Astrocyte of the hippocampus (primary cell): ENCODE measurements around the gene C12orf60.

Experiments
- DNase-seq: peaks from one replicate; pipeline ENCODE4 v3.0.0; 2011; ENCODE audit warnings: low read depth, low spot score

C12orf60 gene

GRCh38 chr12:14834509-14834908 is 31.0 kb downstream of the C12orf60 start:
- no peak for DNase-seq

- peak; percentile 84 for DNase-seq
These were observed 33.1 kb downstream of the C12orf60 start for GRCh38 chr12:14836336-14837210.

GRCh38 chr12:14839262-14839661 is 35.8 kb downstream of the C12orf60 start:
- DNase-seq: no peak

GRCh38 chr12:14840616-14841015 is 37.1 kb downstream of the C12orf60 start:
- no peak for DNase-seq

- peak; percentile 87 for DNase-seq
These were observed 38.3 kb downstream of the C12orf60 start for GRCh38 chr12:14841761-14842160.

- DNase-seq: no peak
These were observed 38.8 kb downstream of the C12orf60 start for GRCh38 chr12:14842315-14842714.

GRCh38 chr12:14843425-14843887 is 40.0 kb downstream of the C12orf60 start, which contains the start of gene ART4:
TSS of gene ART4 (minus strand) at chr12:14843526. CDS start at chr12:14843113, 413 bp downstream.
- no peak for DNase-seq

GRCh38 chr12:14844401-14844800 is 40.9 kb downstream of the C12orf60 start:
- DNase-seq: no peak

- peak; percentile 78 for DNase-seq
These were observed 41.9 kb downstream of the C12orf60 start for GRCh38 chr12:14845350-14845750.

- no peak for DNase-seq
These were observed 42.6 kb downstream of the C12orf60 start for GRCh38 chr12:14846042-14846587.

GRCh38 chr12:14846876-14847580 is 43.6 kb downstream of the C12orf60 start:
- DNase-seq: peak; percentile 75

GRCh38 chr12:14849661-14850060 is 46.2 kb downstream of the C12orf60 start:
- DNase-seq: peak; percentile 49

- no peak for DNase-seq
These were observed 47.6 kb downstream of the C12orf60 start for GRCh38 chr12:14850929-14851663.

GRCh38 chr12:14852880-14853279 is 49.4 kb downstream of the C12orf60 start:
- no peak for DNase-seq

GRCh38 chr12:14853961-14854360 is 50.5 kb downstream of the C12orf60 start:
- no peak for DNase-seq

- DNase-seq: no peak
These were observed 51.2 kb downstream of the C12orf60 start for GRCh38 chr12:14854586-14855183.

GRCh38 chr12:14858513-14858912 is 55.0 kb downstream of the C12orf60 start:
- DNase-seq: no peak

GRCh38 chr12:14860490-14860889 is 57.0 kb downstream of the C12orf60 start:
- DNase-seq: no peak

GRCh38 chr12:14868916-14869506 is 65.5 kb downstream of the C12orf60 start:
- DNase-seq: no peak

GRCh38 chr12:14871247-14871646 is 67.8 kb downstream of the C12orf60 start:
- no peak for DNase-seq

GRCh38 chr12:14871886-14872285 is 68.4 kb downstream of the C12orf60 start:
- no peak for DNase-seq
